Neutrophil (primary cell): ENCODE results near the gene PIP4K2A.
A peak's percentile ranks its signal among the peaks of the same experiment; 100 is the strongest.

Experiments used
- H3K27ac ChIP-seq: fragments of 200-600 bp; sonication (generic); 2 replicates; pipeline ENCODE4 v1.5.1; 2016; ENCODE audit warnings: mild to moderate bottlenecking, moderate library complexity
- H3K27me3 ChIP-seq: fragments of 200-600 bp; sonication (generic); 2 replicates; pipeline ENCODE4 v1.6.0; 2016; ENCODE audit warnings: mild to moderate bottlenecking
- H3K36me3 ChIP-seq: fragments of 200-600 bp; sonication (generic); 2 replicates; pipeline ENCODE4 v1.5.1; 2017
- H3K4me1 ChIP-seq, 2 experiments: fragments of 200-600 bp in 1 of 2; sonication (generic) in 1 of 2; 1 replicate in 1 of 2; 2 replicates in 1 of 2; pipeline versions ENCODE4 v1.5.1 to v1.6.1; 2013 to 2016; ENCODE audit warnings: low read depth in 1 of 2, low read length in 1 of 2, mild to moderate bottlenecking in 1 of 2, moderate library complexity in 1 of 2; ENCODE audit not compliant: control insufficient read depth in 1 of 2, insufficient read depth in 1 of 2
- H3K4me3 ChIP-seq, 2 experiments: fragments of 200-600 bp in 1 of 2; sonication (generic) in 1 of 2; 1 replicate in 1 of 2; 2 replicates in 1 of 2; pipeline ENCODE4 v1.5.1; 2013 to 2016; ENCODE audit warnings: low read depth in 1 of 2, low read length in 1 of 2, mild to moderate bottlenecking in 1 of 2, moderate library complexity in 1 of 2
- H3K9me3 ChIP-seq: fragments of 200-600 bp; sonication (generic); 2 replicates; pipeline ENCODE4 v1.5.1; 2016
- TF ChIP-seq, protein P1 (sequence below): fragments of 200-600 bp; sonication (generic); IDR thresholded peaks from 2 replicates; pipeline ENCODE4 v1.5.1; 2016; ENCODE audit warnings: antibody characterized with exemption

Gene PIP4K2A

DNA sequence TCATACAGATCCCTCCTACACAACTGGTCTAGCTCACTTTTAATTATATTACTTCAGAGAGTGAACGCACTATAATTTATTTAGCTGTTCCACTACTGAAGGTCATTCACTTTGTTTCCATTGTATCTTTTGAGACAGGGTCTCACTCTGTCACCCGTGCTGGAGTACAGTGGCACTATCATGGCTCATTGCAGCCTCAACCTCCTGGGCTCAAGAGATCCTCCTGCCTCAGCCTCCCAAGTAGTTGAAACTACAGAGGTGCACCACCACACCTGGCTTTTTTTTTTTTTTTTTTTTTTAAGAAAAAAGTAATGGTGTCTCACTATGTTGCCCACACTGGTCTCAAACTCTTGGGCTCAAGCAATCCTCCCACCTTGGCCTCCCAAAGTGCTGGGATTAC is 49.0 kb downstream of the PIP4K2A start:
- TF ChIP-seq, protein P1, sequence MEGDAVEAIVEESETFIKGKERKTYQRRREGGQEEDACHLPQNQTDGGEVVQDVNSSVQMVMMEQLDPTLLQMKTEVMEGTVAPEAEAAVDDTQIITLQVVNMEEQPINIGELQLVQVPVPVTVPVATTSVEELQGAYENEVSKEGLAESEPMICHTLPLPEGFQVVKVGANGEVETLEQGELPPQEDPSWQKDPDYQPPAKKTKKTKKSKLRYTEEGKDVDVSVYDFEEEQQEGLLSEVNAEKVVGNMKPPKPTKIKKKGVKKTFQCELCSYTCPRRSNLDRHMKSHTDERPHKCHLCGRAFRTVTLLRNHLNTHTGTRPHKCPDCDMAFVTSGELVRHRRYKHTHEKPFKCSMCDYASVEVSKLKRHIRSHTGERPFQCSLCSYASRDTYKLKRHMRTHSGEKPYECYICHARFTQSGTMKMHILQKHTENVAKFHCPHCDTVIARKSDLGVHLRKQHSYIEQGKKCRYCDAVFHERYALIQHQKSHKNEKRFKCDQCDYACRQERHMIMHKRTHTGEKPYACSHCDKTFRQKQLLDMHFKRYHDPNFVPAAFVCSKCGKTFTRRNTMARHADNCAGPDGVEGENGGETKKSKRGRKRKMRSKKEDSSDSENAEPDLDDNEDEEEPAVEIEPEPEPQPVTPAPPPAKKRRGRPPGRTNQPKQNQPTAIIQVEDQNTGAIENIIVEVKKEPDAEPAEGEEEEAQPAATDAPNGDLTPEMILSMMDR, result no peak
- Histone ChIP-seq H3K27me3 (no peaks in the 10 kb centered on the region), H3K9me3 (no peaks in the 10 kb centered on the region), H3K4me3 (no peak overlapping the region), H3K36me3 (no peaks in the 10 kb centered on the region), H3K27ac (no peak overlapping the region), H3K4me1 (peaks cover 21 to 34% of the 10 kb centered on the region in 2 experiments)

DNA sequence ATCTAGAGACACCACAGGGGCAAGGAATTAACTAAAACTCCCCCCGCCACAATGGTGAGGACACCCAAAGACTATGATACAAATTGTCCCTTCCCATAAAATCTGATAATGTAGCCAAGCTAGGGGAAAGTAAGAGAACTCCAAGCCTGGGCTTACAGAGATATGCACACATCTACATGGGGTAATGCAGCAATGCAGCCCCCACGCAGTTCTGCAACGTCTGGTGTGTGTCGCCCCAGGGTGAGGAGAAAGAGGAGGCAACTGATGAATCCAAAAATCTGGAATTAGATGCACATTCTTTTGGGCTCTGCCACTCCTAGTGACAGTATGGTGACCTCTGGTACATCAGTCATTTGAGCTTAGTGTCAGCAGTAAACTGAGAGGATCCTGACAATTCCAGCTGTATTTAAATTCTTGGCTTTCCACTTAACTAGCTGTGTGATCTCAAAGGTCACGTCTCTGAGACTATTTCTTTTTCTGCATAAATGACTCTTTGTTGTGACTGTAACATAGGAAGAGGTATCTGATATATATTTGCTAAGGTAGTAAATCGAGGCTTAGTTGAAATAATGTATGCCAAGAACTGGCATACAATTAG is 51.5 kb downstream of the PIP4K2A start:
- H3K27ac ChIP-seq, result no peak overlapping the region
- no peaks in the 10 kb centered on the region for H3K36me3 ChIP-seq
- H3K27me3 ChIP-seq, result no peaks in the 10 kb centered on the region
- peaks cover 26 to 38% of the 10 kb centered on the region in 2 experiments for H3K4me1 ChIP-seq
- H3K4me3 ChIP-seq, result no peak overlapping the region
- H3K9me3 ChIP-seq, result no peaks in the 10 kb centered on the region
- TF ChIP-seq, protein P1, result no peak

DNA sequence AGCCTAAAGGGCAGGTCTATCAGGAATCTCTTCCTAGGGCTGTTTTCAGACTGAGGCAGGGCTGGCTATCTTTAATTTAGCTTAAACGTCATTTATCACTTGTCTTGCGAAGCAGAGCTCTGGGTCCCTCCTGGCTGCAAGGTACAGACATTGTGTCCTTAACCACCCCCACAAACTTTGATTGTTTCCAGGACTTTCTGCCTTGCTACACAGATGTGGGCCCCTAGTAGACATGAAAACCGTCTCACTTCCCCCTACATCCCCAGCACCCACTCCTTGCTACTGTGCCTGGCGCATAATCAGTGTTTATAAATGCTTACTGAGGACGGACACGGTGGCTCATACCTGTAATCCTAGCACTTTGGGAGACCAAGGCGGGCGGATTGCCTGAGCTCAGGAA is 54.5 kb downstream of the PIP4K2A start:
- no peaks in the 10 kb centered on the region for H3K27me3 ChIP-seq
- no peaks in the 10 kb centered on the region for H3K9me3 ChIP-seq
- no peak overlapping the region for H3K4me3 ChIP-seq
- H3K36me3 ChIP-seq, result no peaks in the 10 kb centered on the region
- TF ChIP-seq, protein P1, result no peak
- H3K4me1 ChIP-seq, result peaks cover 24 to 41% of the 10 kb centered on the region in 2 experiments
- H3K27ac ChIP-seq, result no peak overlapping the region

DNA sequence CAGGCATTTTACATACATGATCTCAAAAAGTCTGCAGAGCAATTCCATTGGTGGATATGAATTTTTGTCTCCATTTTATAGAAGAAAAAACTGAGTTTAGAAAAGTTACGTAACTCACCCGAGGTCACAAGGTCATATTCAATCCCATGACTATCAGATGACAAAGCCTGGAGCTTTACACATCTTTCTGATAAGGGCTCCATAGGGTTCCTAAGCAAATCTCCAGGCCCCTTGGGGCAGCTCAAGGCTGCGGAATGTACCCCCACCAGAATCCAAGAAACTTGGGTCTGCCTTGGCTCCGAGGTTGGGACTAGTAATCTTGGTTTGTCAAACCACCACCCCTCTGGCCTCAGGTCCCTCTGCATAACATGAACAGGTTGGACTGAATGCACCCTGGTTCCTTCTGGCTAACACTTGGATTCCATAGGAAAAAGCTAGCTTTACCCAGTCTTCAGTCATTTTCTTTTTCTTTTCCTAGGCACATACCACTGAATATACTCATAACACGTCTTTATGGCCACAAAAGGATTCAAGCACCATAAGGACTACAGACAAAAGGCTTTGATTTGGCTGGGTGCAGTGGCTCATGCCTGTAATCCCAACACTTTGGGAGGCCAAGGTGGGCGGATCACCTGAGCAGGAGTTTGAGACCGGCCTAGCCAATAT is 55.5 kb downstream of the PIP4K2A start:
- no peaks in the 10 kb centered on the region for H3K9me3 ChIP-seq
- TF ChIP-seq, protein P1, result no peak
- H3K27me3 ChIP-seq, result no peaks in the 10 kb centered on the region
- H3K36me3 ChIP-seq, result no peaks in the 10 kb centered on the region
- peaks cover 31 to 43% of the 10 kb centered on the region in 2 experiments for H3K4me1 ChIP-seq
- peak overlapping the region; percentile 46 for H3K27ac ChIP-seq
- H3K4me3 ChIP-seq, result no peak overlapping the region

DNA sequence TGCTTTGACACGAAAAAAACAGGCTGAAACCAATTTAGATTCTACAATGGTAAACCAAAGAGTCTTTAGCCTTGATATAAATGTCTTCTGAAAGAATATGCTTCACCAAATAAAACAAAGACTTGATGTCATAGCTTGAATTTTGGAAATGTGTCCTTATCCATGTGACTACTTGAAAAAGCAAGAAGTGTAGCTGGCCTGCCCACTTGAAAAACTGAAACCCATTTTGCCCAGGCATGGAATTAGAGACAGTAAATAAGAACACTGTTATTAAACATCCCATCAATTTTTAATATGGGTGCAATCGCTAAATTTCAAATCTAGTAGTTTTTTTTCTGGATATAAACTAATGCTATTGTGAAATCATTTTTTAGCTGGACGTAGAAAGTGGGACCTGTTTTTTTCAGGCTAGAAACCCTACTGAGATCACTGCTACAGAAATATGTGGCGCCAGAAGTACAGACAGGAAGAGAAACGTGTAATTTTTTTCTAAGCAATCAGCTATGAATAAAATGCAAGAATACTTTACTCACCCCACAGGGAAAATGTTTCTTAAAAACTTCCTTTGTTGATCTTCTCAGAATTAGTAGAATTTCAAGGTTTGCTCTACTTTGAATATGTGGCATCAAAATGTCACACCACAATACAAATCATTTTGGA is 56.7 kb downstream of the PIP4K2A start:
- peaks cover 42 to 55% of the 10 kb centered on the region in 2 experiments for H3K4me1 ChIP-seq
- H3K9me3 ChIP-seq, result no peaks in the 10 kb centered on the region
- H3K27ac ChIP-seq, result peak overlapping the region; percentile 46
- no peaks in the 10 kb centered on the region for H3K36me3 ChIP-seq
- no peak overlapping the region for H3K4me3 ChIP-seq
- H3K27me3 ChIP-seq, result no peaks in the 10 kb centered on the region
- TF ChIP-seq, protein P1, result no peak
